Mesenteric fat pad (tissue), 1 donor: ENCODE data around the gene PRRC1. TPM values are rescaled to one million over a fixed set of nuclear protein-coding genes. Genes with fewer than 3 reads are reported as not detected.

Experiments
- DNase-seq: peaks from one replicate; pipeline ENCODE4 v3.0.0-alpha.2; 2020; ENCODE audit warnings: low spot score
- total RNA-seq: library from RNA; stranded (reverse); fragmentation: NEBNext Ultra II Directional; extraction: Animal tissue kit (Norgen Biotek cat#: 25700); gene quantifications from one replicate; pipeline ENCODE4 v1.2.1, GENCODE V29; 2021
- donor health status: DM: yes; HTN: yes; CAD: no.

The PRRC1 gene
- total RNA-seq, 1 donor from 2014 or later = 47.5 TPM

- DNase-seq = no peak
These were observed 85.7 kb downstream of the PRRC1 start for GRCh38 chr5:127602896-127603844.

Other genes starting within 250 kb of the PRRC1 start
- 0.58 TPM for gene MEGF10, start 226.8 kb upstream of the PRRC1 start, total RNA-seq
- gene CTXN3, start 131.4 kb downstream of the PRRC1 start, total RNA-seq = not detected
- gene CCDC192, start 185.8 kb downstream of the PRRC1 start, total RNA-seq = 0.51 TPM